ENCODE data around the gene REV1.

The REV1 gene

GRCh38 chr2:99444222-99444621, 45.6 kb downstream of the REV1 start:
- DNase-seq, result peak; percentile 3

- no peak for DNase-seq
Measured at GRCh38 chr2:99442837-99443236, 47.0 kb downstream of the REV1 start.

- no peak for DNase-seq
Measured at GRCh38 chr2:99439971-99440505, 49.8 kb downstream of the REV1 start.

GRCh38 chr2:99436874-99437273, 52.9 kb downstream of the REV1 start:
- no peak for DNase-seq

- no peak for DNase-seq
Measured at GRCh38 chr2:99433340-99433739, 56.5 kb downstream of the REV1 start.

GRCh38 chr2:99431587-99432275, 58.1 kb downstream of the REV1 start:
- no peak for DNase-seq

GRCh38 chr2:99430614-99431291, 59.1 kb downstream of the REV1 start:
- DNase-seq, result no peak

GRCh38 chr2:99425022-99425421, 64.8 kb downstream of the REV1 start:
- DNase-seq, result no peak

GRCh38 chr2:99424371-99424770, 65.4 kb downstream of the REV1 start:
- no peak for DNase-seq

- no peak for DNase-seq
Measured at GRCh38 chr2:99422599-99422998, 67.2 kb downstream of the REV1 start.

- no peak for DNase-seq
Measured at GRCh38 chr2:99421469-99421868, 68.3 kb downstream of the REV1 start.

- DNase-seq, result no peak
Measured at GRCh38 chr2:99420751-99421299, 69.0 kb downstream of the REV1 start.

GRCh38 chr2:99420031-99420430, 69.8 kb downstream of the REV1 start:
- no peak for DNase-seq

- no peak for DNase-seq
Measured at GRCh38 chr2:99417396-99417795, 72.4 kb downstream of the REV1 start.

GRCh38 chr2:99414566-99414965, 75.3 kb downstream of the REV1 start:
- no peak for DNase-seq

GRCh38 chr2:99410276-99410675, 79.5 kb downstream of the REV1 start:
- no peak for DNase-seq

- no peak for DNase-seq
Measured at GRCh38 chr2:99406137-99406536, 83.7 kb downstream of the REV1 start.

GRCh38 chr2:99404797-99405669, 84.8 kb downstream of the REV1 start:
- DNase-seq, result no peak

GRCh38 chr2:99404039-99404796, 85.6 kb downstream of the REV1 start:
- no peak for DNase-seq

- no peak for DNase-seq
Measured at GRCh38 chr2:99403524-99403923, 86.3 kb downstream of the REV1 start.

GRCh38 chr2:99403084-99403483, 86.7 kb downstream of the REV1 start:
- DNase-seq, result no peak

GRCh38 chr2:99401841-99402240, 88.0 kb downstream of the REV1 start:
- no peak for DNase-seq
